ENCODE measurements around the gene OTUD5. TPM values are rescaled to one million over a fixed set of nuclear protein-coding genes. Genes with fewer than 3 reads are reported as not detected.
A peak's percentile ranks its signal among the peaks of the same experiment; 100 is the strongest.
"Not testable (repeated sequence)": the region's sequence is repeated elsewhere in the genome, so short reads cannot be mapped to it uniquely, and the experiment has no call there.

The OTUD5 gene
- total RNA-seq, 1 donor from 2014 or later: 44.7 TPM

GRCh38 chrX:48893556-48894348, 63.7 kb downstream of the OTUD5 start:
- H3K36me3 ChIP-seq: no peaks in the 10 kb centered on the region
- H3K4me1 ChIP-seq: peaks cover 12% of the 10 kb centered on the region
- intact Hi-C loops (cut with DNase I): no loop called here
- no peak for DNase-seq (ENCODE audit: extremely low spot score in 2 of 2)
- no peak for TF ChIP-seq CTCF (IDR thresholded peaks at IDR 0.05)
- no peak overlapping the region for H3K4me3 ChIP-seq
- no peaks in the 10 kb centered on the region for H3K9me3 ChIP-seq
- no peaks in the 10 kb centered on the region for H3K27me3 ChIP-seq
- H3K27ac ChIP-seq: no peak overlapping the region

DNA sequence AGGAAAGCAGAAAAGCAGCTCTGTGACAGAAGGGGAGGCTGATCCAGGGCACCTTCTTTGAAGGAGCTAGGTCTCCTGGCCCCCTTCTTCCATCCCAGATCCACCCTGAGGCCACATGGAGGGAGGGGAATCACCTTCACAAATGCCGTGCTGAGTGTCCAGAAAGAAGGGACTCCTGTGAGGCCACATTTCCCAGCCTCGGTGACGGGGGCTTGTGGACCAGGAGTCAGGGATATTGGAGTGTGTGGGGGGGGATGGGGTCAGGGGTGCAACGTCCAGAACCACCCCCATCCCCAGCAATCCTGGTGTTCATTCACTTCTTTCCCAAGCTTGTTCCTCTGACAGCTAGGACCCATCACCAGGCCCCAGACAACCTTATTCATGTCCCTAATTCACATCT, 64.5 kb downstream of the OTUD5 start:
- TF ChIP-seq POLR2AphosphoS5 (IDR thresholded peaks at IDR 0.05; ENCODE audit: insufficient read depth in 1 of 2, low read depth in 1 of 2) (no peak), CTCF (IDR thresholded peaks at IDR 0.05) (no peak), POLR2A (IDR thresholded peaks at IDR 0.05) (no peak)
- peaks cover 11% of the 10 kb centered on the region for H3K4me1 ChIP-seq
- no peak for DNase-seq (ENCODE audit: extremely low spot score in 2 of 2)
- no peak overlapping the region for H3K4me3 ChIP-seq
- no peak overlapping the region for H3K27ac ChIP-seq
- H3K36me3 ChIP-seq: no peaks in the 10 kb centered on the region
- H3K9me3 ChIP-seq: no peaks in the 10 kb centered on the region
- no peaks in the 10 kb centered on the region for H3K27me3 ChIP-seq
- intact Hi-C loops (cut with DNase I): no loop called here

GRCh38 chrX:48891402-48892288, 65.8 kb downstream of the OTUD5 start:
- Histone ChIP-seq H3K9me3 (no peaks in the 10 kb centered on the region), H3K27ac (peak overlapping the region; percentile 82), H3K27me3 (no peaks in the 10 kb centered on the region), H3K4me1 (peaks cover 9% of the 10 kb centered on the region), H3K4me3 (peak overlapping the region; percentile 61 to 69), H3K36me3 (no peaks in the 10 kb centered on the region)
- TF ChIP-seq POLR2AphosphoS5 (IDR thresholded peaks at IDR 0.05; ENCODE audit: insufficient read depth in 1 of 2, low read depth in 1 of 2) (peak in 1 of 2 donors; percentile 63), POLR2A (IDR thresholded peaks at IDR 0.05) (peak in 1 of 2 donors; percentile 68), CTCF (IDR thresholded peaks at IDR 0.05) (peak in 2 of 3 experiments; percentile 16 to 32)
- DNase-seq (ENCODE audit: extremely low spot score in 2 of 2): no peak
- intact Hi-C loops (cut with DNase I): no loop called here

GRCh38 chrX:48890934-48891401, 66.4 kb downstream of the OTUD5 start:
- DNase-seq (ENCODE audit: extremely low spot score in 2 of 2): no peak
- Histone ChIP-seq H3K4me1 (peaks cover 5% of the 10 kb centered on the region), H3K9me3 (no peaks in the 10 kb centered on the region), H3K4me3 (peak overlapping the region; percentile 61 to 69), H3K36me3 (no peaks in the 10 kb centered on the region), H3K27ac (peak overlapping the region; percentile 82), H3K27me3 (no peaks in the 10 kb centered on the region)
- intact Hi-C loops (cut with DNase I): no loop called here
- TF ChIP-seq POLR2A (IDR thresholded peaks at IDR 0.05): no peak

- Histone ChIP-seq H3K4me3 (peak overlapping the region; percentile 61 to 69), H3K4me1 (peaks cover 5% of the 10 kb centered on the region), H3K9me3 (no peaks in the 10 kb centered on the region), H3K27me3 (no peaks in the 10 kb centered on the region), H3K36me3 (no peaks in the 10 kb centered on the region), H3K27ac (peak overlapping the region; percentile 82)
- DNase-seq (ENCODE audit: extremely low spot score in 2 of 2): no peak
- intact Hi-C loops (cut with DNase I): no loop called here
- no peak for TF ChIP-seq POLR2AphosphoS5 (IDR thresholded peaks at IDR 0.05; ENCODE audit: insufficient read depth in 1 of 2, low read depth in 1 of 2)
- TF ChIP-seq POLR2A (IDR thresholded peaks at IDR 0.05): no peak
- no peak for TF ChIP-seq CTCF (IDR thresholded peaks at IDR 0.05)
Observed at GRCh38 chrX:48890296-48890925, 67.0 kb downstream of the OTUD5 start.

DNA sequence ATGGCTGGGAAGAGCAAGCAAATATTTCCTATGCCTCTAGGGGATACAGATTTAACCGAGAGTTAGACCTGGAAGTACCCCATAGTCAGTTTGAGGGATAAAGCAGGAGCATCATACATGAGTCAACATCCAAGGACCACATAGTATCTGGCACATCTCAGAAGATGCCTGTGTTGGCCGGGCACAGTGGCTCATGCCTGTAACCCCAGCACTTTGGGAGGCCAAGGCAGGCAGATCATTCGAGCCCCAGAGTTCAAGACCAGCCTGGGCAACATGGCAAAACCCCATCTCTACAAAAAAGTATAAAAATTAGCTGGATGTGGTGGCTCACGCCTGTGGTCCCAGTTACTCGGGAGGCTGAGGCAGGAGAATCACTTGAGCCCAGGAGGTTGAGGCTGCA, 70.8 kb downstream of the OTUD5 start:
- H3K9me3 ChIP-seq: not testable (repeated sequence)

More for the DNA sequence above, 70.8 kb downstream of the OTUD5 start:
- H3K27ac ChIP-seq; H3K36me3 ChIP-seq; H3K27me3 ChIP-seq; H3K4me3 ChIP-seq; H3K4me1 ChIP-seq; DNase-seq (ENCODE audit: extremely low spot score in 2 of 2); intact Hi-C loops (cut with DNase I): not testable (repeated sequence)
